NCI-H345 treated with DMSO at 0.1 percent for 48 hours (cell line): ENCODE results near the gene NXNL1.
"Not testable (repeated sequence)": the region's sequence is repeated elsewhere in the genome, so short reads cannot be mapped to it uniquely, and the experiment has no call there.

Source experiments
- DNase-seq: peaks from one replicate; lab custom pipeline; 2025; ENCODE audit not compliant: unreplicated experiment; lab: John Stamatoyannopoulos, UW

The NXNL1 gene, protein sequence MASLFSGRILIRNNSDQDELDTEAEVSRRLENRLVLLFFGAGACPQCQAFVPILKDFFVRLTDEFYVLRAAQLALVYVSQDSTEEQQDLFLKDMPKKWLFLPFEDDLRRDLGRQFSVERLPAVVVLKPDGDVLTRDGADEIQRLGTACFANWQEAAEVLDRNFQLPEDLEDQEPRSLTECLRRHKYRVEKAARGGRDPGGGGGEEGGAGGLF

DNA sequence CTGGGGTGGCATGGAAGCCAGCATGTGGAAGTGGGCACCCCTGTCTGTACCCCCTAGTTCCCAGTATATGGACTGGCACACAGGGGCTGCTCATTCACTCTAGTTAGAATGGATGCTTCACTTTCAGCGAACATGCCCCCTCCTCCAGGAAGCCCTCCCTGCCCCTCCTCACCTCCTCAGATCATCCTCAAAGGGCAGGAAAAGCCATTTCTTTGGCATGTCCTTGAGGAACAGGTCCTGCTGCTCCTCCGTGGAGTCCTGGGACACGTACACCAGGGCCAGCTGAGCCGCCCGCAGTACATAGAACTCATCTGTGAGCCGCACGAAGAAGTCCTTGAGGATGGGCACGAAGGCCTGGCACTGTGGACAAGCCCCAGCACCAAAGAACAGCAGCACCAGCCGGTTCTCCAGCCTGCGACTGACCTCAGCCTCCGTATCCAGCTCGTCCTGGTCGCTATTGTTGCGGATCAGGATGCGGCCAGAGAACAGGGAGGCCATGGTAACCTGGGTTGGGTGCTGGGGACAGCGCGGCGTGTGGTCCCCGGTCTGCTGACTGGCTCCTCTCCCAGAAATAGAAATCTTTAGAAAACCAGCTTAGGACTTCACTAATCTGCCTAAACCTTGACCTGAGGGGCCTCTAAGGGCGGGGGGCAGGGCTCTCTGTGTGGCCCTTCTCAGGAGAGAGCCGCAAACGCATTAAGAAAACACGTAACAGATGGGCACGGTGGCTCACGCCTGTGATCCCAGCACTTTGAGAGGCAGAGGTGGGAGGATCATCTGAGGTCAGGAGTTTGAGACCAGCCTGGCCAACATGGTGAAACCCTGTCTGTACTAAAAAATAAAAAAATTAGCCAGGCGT, at the start of gene NXNL1:
Gene NXNL1, minus strand, starts transcription at position 555 of the 859 bp plus-strand sequence. Its CDS starts 57 bp downstream, at position 498.
- no peak for DNase-seq

DNA sequence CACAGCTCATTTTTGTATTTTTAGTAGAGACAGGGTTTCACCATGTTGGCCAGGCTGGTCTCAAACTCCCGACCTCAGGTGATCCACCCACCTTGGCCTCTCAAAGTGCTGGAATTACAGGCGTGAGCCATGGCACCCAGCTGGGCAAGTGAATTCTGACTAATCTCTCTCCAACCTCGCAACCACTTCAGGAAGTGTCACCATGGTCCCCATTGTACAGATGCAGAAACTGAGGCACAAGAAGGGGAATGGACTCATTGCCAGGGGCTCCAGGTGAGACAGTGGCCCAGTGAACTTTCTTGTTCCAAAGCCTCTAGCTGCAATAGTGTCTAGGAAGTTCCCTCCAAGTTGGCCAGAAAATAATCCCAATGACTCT, 47.8 kb upstream of the NXNL1 start:
- not testable (repeated sequence) for DNase-seq

GRCh38 chr19:17506745-17507144, 46.0 kb upstream of the NXNL1 start:
- DNase-seq: no peak

- no peak for DNase-seq
Observed at GRCh38 chr19:17505223-17505622, 44.5 kb upstream of the NXNL1 start.

DNA sequence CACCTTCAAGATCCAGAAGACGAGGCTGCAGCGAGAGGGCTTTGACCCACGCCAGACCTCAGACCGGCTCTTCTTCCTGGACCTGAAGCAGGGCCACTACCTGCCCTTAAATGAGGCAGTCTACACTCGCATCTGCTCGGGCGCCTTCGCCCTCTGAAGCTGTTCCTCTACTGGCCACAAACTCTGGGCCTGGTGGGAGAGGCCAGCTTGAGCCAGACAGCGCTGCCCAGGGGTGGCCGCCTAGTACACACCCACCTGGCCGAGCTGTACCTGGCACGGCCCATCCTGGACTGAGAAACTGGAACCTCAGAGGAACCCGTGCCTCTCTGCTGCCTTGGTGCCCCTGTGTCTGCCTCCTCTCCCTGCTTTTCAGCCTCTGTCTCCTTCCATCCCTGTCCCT, 43.7 kb upstream of the NXNL1 start:
- no peak for DNase-seq

DNA sequence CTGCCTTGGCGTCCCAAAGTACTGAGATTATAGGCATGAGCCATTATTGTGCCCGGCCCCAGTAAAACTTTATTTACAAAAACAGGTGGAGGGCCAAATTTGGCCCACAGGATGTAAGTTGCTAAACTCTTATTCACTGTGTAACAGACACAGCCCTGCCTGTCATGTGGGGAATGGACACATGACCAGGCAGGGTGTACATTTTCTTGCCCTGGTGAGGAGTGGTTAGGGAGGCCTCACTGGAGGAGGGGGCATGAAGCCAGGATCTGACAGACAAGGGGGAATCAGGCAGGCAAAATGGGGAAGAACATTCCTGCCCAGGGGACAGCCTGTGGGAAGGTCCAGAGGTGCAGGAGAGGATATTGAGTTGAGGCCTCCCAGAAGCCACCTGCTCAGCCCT, 43.3 kb upstream of the NXNL1 start:
- DNase-seq: no peak

GRCh38 chr19:17503240-17503639, 42.5 kb upstream of the NXNL1 start:
- DNase-seq: no peak

DNA sequence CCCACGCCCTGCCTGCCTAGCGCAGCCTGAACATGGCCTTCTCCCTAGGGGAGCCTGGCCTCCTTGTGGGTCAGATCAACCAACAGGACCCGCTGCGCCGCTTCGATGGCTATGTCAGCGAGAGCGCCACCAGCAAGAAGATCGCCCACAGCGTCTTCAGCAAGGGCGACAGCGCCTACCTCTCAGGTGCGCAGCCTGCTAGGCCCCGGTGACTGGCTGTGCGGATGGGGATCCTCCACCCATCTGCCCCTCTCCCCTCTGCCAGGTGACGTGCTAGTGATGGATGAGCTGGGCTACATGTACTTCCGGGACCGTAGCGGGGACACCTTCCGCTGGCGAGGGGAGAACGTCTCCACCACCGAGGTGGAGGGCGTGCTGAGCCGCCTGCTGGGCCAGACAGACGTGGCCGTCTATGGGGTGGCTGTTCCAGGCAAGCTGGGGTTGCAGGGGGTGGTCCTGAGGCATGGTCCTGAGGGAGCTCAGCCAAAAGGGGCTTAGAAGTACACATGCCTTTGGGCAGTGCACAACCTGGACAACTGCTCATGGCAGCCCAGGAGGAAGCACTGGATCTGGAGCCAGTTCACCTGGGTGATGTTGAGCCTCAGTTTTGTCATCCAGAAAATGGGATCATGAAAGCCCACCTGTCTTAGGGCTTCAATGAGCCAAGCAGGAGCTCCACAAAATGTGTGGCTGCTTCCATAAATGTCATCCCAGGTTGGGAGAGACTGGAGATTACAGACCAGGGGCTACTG, 39.9 kb upstream of the NXNL1 start:
- no peak for DNase-seq

DNA sequence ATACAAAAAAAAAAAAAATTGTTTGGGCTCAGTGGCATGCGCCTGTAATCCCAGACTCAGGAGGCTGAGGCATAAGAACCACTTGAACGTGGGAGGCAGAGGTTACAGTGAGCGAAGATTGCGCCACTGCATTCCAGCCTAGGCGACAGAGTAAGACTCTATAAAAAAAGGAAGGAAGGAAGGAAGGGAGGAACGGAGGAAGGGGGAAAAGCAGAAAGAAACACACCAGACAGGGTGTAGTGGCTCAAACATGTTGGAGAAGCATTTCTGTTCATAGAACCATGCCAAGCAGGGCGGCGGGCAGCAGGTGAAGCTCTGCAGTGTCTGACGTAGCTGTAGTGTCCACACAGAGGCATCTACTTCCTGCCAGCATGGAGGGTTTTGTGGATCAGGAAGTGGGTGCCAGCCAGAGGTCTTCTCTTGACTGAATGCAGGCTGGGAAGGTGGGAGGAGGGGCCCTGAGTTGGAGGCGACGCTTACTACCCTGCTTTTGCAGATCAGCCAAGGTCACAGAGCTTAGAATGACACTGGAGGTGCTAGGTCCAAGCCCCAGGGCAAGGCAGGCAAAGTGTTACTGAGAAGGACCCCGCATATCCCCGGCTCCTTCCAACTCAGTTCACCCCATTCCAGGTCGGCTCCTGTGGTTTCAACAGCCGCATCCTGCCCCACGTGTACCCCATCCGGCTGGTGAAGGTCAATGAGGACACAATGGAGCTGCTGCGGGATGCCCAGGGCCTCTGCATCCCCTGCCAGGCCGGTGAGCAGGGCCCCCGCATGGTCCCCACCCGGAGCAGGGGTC, 39.1 kb upstream of the NXNL1 start:
- no peak for DNase-seq

- DNase-seq: not testable (repeated sequence)
Observed at GRCh38 chr19:17499025-17499424, 38.3 kb upstream of the NXNL1 start.

- no peak for DNase-seq
Observed at GRCh38 chr19:17497149-17497798, 36.5 kb upstream of the NXNL1 start.

- no peak for DNase-seq
Observed at GRCh38 chr19:17496337-17496997, 35.7 kb upstream of the NXNL1 start.

DNA sequence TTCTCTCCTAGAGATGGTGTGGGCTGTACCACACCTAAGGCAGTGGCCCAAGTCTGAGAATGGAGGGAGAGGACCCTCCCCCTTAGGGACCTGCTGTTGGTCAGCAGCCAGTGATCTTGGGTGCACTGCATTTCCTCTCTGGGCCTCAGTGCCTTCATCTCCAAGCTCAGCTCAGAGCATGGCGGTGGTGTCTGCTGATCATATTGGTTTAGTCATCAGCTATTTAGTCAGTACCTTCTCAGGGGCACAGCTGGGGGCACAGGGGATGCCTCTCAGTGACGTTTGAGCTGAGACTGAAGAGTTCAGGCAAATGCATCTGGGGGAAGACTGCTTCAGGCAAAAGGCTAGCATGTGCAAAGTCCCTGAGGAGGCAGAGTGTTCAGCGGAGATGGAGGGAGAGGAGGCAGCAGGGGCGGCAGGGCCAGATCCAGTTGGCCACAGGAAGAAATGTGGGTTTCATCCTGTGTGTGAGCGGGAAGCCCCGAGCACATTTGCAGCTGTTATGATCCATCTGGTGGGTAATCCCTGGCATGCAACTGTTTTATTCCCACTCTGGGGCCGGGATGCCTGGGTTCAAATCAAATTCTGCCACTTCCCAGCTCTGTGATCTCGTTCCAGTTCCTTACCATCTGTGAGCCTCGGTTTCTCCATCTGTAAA, 35.0 kb upstream of the NXNL1 start:
- DNase-seq: no peak

GRCh38 chr19:17491287-17491686, 30.6 kb upstream of the NXNL1 start:
- DNase-seq: no peak

DNA sequence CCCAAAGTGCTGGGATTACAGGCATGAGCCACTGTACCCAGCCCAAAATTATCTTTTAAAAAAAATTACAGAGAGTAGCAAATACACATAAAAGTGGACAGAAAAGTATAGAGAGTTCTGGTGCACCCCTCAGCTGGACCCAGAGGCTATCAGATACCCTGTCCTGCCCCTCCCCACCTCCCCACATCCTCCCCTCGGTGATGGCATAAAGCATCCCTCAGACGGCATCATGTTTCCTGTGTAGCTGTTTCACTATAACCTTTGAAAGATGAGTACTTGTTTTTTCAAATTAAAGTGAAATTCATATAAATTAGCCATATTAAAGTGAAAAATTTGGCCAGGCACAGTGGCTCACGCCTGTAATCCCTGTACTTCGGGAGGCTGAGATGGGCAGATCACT, 29.7 kb upstream of the NXNL1 start:
- no peak for DNase-seq

GRCh38 chr19:17489392-17490030, 28.8 kb upstream of the NXNL1 start:
- no peak for DNase-seq

DNA sequence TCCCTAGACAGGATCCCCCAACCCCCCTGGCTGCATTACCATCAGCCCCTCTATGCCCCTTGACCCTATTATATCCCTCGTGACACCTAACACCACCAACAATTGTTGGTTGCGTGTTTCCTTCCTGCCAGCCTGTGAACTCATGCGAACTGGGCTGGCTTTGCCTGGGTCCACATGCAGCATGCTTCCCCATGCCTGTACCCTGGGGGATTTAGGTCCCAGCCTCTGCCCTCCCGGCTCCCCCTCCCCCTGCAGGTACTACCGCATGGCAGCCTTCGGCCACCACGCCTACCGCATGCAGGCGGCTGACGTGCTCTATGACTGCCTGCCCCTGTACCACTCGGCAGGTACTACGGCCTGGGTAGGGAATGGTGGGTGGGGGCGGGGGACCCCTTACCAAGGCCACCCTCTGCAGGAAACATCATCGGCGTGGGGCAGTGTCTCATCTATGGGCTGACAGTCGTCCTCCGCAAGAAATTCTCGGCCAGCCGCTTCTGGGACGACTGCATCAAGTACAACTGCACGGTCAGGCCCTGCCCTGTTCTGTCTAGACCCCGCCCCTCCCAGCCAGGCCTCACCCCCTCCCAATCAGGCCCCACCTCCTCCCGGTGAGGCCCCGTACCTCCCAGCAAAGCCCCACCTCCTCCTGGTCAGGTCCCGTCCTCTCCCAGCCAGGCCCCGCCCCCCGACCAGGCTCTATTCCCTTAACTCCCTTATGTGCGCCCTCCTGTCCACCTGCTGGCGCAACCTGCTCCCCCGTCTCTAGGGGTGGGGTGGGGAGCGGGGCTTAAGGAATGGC, 28.1 kb upstream of the NXNL1 start:
- DNase-seq: no peak
